HEK293T (cell line): ENCODE measurements around the gene RCAN2.

Experiments
- BHLHE40 ChIP-seq: fragments of 450-650 bp; IDR thresholded peaks from 2 replicates; pipeline ENCODE4 v1.6.1; 2016; ENCODE audit warnings: mild to moderate bottlenecking, moderate library complexity, borderline replicate concordance
- CTBP1 ChIP-seq: fragments of 450-650 bp; IDR thresholded peaks from 2 replicates; pipeline ENCODE4 v1.6.1; 2016; ENCODE audit warnings: borderline replicate concordance
- ELF4 ChIP-seq: fragments of 450-650 bp; IDR thresholded peaks from 2 replicates; pipeline ENCODE4 v1.6.1; 2017; ENCODE audit warnings: antibody characterized with exemption
- FOXA1 ChIP-seq: fragments of 450-650 bp; IDR thresholded peaks from 2 replicates; pipeline ENCODE4 v1.6.1; 2016; ENCODE audit warnings: mild to moderate bottlenecking
- FOXK2 ChIP-seq: fragments of 450-650 bp; IDR thresholded peaks from 2 replicates; pipeline ENCODE4 v1.6.1; 2016; ENCODE audit warnings: mild to moderate bottlenecking
- FOXM1 ChIP-seq: fragments of 450-650 bp; IDR thresholded peaks from 2 replicates; pipeline ENCODE4 v1.6.1; 2017; ENCODE audit warnings: mild to moderate bottlenecking, borderline replicate concordance
- HDGF ChIP-seq: fragments of 450-650 bp; IDR thresholded peaks from 2 replicates; pipeline ENCODE4 v1.6.1; 2017; ENCODE audit warnings: antibody characterized with exemption, borderline replicate concordance
- SP1 ChIP-seq: fragments of 450-650 bp; IDR thresholded peaks from 2 replicates; pipeline ENCODE4 v1.6.1; 2017
- SUZ12 ChIP-seq: fragments of 450-650 bp; IDR thresholded peaks from 2 replicates; pipeline ENCODE4 v1.6.1; 2016; ENCODE audit warnings: mild to moderate bottlenecking

GRCh38 chr6:46236752-46237151 is 254.5 kb downstream of the RCAN2 start:
- TF ChIP-seq FOXA1 (no peak), ELF4 (no peak), SP1 (no peak), CTBP1 (no peak), FOXK2 (no peak), BHLHE40 (no peak), HDGF (no peak), SUZ12 (no peak), FOXM1 (no peak)
